Stomach (tissue), 4 donors: ENCODE data around the gene CHRNB1.
"Not testable (repeated sequence)": the region's sequence is repeated elsewhere in the genome, so short reads cannot be mapped to it uniquely, and the experiment has no call there.

Source experiments
- POLR2A ChIP-seq, 4 donors: fragments of 450-650 bp; IDR thresholded peaks; one replicate each; pipeline ENCODE4 v1.6.1; 2016; ENCODE audit warnings: antibody characterized with exemption in 4 of 4, control low read depth in 2 of 4, mild to moderate bottlenecking in 1 of 4, moderate library complexity in 1 of 4
- POLR2AphosphoS5 ChIP-seq, 3 donors: sonication (generic); formaldehyde crosslinking; IDR thresholded peaks; one replicate each; pipeline ENCODE4 v1.6.1; 2016; ENCODE audit warnings: antibody characterized with exemption in 3 of 3
- TF ChIP-seq, protein P1 (sequence below), 7 experiments: fragments of 450-650 bp in 4 of 7; fragments of 200-600 bp in 3 of 7; sonication (generic) in 3 of 7; IDR thresholded peaks; one replicate each; pipeline ENCODE4 v1.5.1; 2016 to 2019; ENCODE audit warnings: antibody characterized with exemption in 7 of 7, control low read depth in 2 of 7, mild to moderate bottlenecking in 1 of 7

- TF ChIP-seq, protein P1, sequence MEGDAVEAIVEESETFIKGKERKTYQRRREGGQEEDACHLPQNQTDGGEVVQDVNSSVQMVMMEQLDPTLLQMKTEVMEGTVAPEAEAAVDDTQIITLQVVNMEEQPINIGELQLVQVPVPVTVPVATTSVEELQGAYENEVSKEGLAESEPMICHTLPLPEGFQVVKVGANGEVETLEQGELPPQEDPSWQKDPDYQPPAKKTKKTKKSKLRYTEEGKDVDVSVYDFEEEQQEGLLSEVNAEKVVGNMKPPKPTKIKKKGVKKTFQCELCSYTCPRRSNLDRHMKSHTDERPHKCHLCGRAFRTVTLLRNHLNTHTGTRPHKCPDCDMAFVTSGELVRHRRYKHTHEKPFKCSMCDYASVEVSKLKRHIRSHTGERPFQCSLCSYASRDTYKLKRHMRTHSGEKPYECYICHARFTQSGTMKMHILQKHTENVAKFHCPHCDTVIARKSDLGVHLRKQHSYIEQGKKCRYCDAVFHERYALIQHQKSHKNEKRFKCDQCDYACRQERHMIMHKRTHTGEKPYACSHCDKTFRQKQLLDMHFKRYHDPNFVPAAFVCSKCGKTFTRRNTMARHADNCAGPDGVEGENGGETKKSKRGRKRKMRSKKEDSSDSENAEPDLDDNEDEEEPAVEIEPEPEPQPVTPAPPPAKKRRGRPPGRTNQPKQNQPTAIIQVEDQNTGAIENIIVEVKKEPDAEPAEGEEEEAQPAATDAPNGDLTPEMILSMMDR (IDR thresholded peaks at IDR 0.05): not testable (repeated sequence)
- TF ChIP-seq POLR2A, POLR2AphosphoS5 (IDR thresholded peaks at IDR 0.05): not testable (repeated sequence)
These were observed 36.4 kb downstream of the CHRNB1 start, which contains the start of gene SLC35G6 for GRCh38 chr17:7481275-7481674.
